ENCODE measurements around the gene STOML1.

STOML1 gene

DNA sequence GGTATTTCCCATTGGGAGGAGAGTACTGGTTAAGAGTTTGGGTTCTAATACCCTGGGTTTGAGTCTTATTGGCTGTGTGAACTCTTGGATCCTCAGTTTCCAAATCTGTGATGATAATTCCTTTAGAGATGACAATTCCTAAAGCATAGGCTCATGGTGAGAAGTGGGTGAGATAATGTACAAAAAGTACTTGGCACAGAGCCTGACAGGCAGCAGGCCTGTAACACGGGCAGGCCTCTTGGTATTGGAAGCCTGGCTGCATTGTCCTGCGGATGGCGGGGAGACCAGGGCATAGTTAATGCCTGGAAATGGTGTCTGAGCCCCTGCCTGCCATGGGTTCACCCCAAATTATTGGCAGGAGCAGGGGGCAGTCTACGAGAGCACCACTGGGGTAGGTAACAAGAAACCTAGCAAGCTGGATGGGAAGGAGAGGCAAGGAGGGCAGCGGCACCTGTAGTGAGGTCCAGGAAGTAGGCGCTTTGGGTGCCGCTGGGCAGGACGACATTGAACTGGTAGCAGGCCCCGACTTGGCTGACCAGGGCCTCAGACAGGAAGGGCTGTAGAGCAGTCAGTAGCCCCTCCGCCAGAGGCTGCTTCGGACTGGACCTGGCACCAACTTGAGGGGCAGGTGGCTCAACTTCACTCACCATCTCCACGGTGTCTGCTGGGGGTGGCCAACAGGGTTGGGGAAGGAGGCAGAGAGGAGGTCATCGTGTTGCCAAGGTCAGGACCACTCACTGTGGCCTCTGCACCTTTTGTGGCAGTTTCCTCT lies 7.7 kb downstream of the STOML1 start:
- Histone ChIP-seq H3K4me3 (ENCODE audit: low read depth, low read length, poor library complexity, severe bottlenecking) (no peak overlapping the region), H4K20me1 (ENCODE audit: insufficient read depth, low read length) (no peaks in the 10 kb centered on the region), H2AFZ (ENCODE audit: low read length) (no peak overlapping the region), H3K27ac (ENCODE audit: low read depth, low read length, poor library complexity, severe bottlenecking) (no peak overlapping the region), H3K36me3 (ENCODE audit: insufficient read depth, low read length) (peaks cover 6% of the 10 kb centered on the region; the same call in 1 of the 2 replicates), H3K9ac (ENCODE audit: low read length) (no peak overlapping the region), H3K4me2 (ENCODE audit: low read length) (no peak overlapping the region), H3K9me3 (ENCODE audit: low read length) (no peaks in the 10 kb centered on the region), H3K79me2 (ENCODE audit: insufficient read depth, low read length) (no peaks in the 10 kb centered on the region), H3K9me2 (ENCODE audit: low read depth, low read length) (no peaks in the 10 kb centered on the region), H3K4me1 (ENCODE audit: insufficient read depth, low read length, severe bottlenecking) (peaks cover 4% of the 10 kb centered on the region), H3K27me3 (ENCODE audit: insufficient read depth, low read length) (no peaks in the 10 kb centered on the region), H3F3A (ENCODE audit: insufficient read depth, low read length) (no peaks in the 10 kb centered on the region)
- TF ChIP-seq EZH2 (IDR thresholded peaks at IDR 0.05; ENCODE audit: borderline replicate concordance, low read length) (no peak), CTCF (IDR thresholded peaks at IDR 0.05; ENCODE audit: low read length) (no peak)

GRCh38 chr15:73983773-73984172 lies 8.3 kb downstream of the STOML1 start:
- Histone ChIP-seq H3K4me3 (ENCODE audit: low read depth, low read length, poor library complexity, severe bottlenecking) (no peak overlapping the region), H3F3A (ENCODE audit: insufficient read depth, low read length) (no peaks in the 10 kb centered on the region), H3K4me2 (ENCODE audit: low read length) (no peak overlapping the region), H3K36me3 (ENCODE audit: insufficient read depth, low read length) (peaks cover 6% of the 10 kb centered on the region; the same call in 1 of the 2 replicates), H3K9ac (ENCODE audit: low read length) (no peak overlapping the region), H3K79me2 (ENCODE audit: insufficient read depth, low read length) (no peaks in the 10 kb centered on the region), H3K9me3 (ENCODE audit: low read length) (no peaks in the 10 kb centered on the region), H4K20me1 (ENCODE audit: insufficient read depth, low read length) (no peaks in the 10 kb centered on the region), H2AFZ (ENCODE audit: low read length) (no peak overlapping the region), H3K9me2 (ENCODE audit: low read depth, low read length) (no peaks in the 10 kb centered on the region), H3K27me3 (ENCODE audit: insufficient read depth, low read length) (no peaks in the 10 kb centered on the region), H3K27ac (ENCODE audit: low read depth, low read length, poor library complexity, severe bottlenecking) (no peak overlapping the region), H3K4me1 (ENCODE audit: insufficient read depth, low read length, severe bottlenecking) (peaks cover 4% of the 10 kb centered on the region)
- no peak for TF ChIP-seq CTCF (IDR thresholded peaks at IDR 0.05; ENCODE audit: low read length)
- no peak for TF ChIP-seq EZH2 (IDR thresholded peaks at IDR 0.05; ENCODE audit: borderline replicate concordance, low read length)

- H3K27me3 ChIP-seq (ENCODE audit: insufficient read depth, low read length): no peaks in the 10 kb centered on the region
- H3K4me2 ChIP-seq (ENCODE audit: low read length): no peak overlapping the region
- H3K9ac ChIP-seq (ENCODE audit: low read length): no peak overlapping the region
- H3K79me2 ChIP-seq (ENCODE audit: insufficient read depth, low read length): no peaks in the 10 kb centered on the region
- H3K36me3 ChIP-seq (ENCODE audit: insufficient read depth, low read length): peaks cover 6% of the 10 kb centered on the region; the same call in 1 of the 2 replicates
- no peaks in the 10 kb centered on the region for H3F3A ChIP-seq (ENCODE audit: insufficient read depth, low read length)
- no peaks in the 10 kb centered on the region for H3K9me2 ChIP-seq (ENCODE audit: low read depth, low read length)
- H4K20me1 ChIP-seq (ENCODE audit: insufficient read depth, low read length): no peaks in the 10 kb centered on the region
- no peaks in the 10 kb centered on the region for H3K9me3 ChIP-seq (ENCODE audit: low read length)
- no peak for TF ChIP-seq EZH2 (IDR thresholded peaks at IDR 0.05; ENCODE audit: borderline replicate concordance, low read length)
- H3K4me1 ChIP-seq (ENCODE audit: insufficient read depth, low read length, severe bottlenecking): peaks cover 4% of the 10 kb centered on the region
- H2AFZ ChIP-seq (ENCODE audit: low read length): no peak overlapping the region
- H3K27ac ChIP-seq (ENCODE audit: low read depth, low read length, poor library complexity, severe bottlenecking): no peak overlapping the region
- H3K4me3 ChIP-seq (ENCODE audit: low read depth, low read length, poor library complexity, severe bottlenecking): no peak overlapping the region
These were observed 8.8 kb downstream of the STOML1 start for GRCh38 chr15:73983211-73983727.
